SU-DHL-6 (cell line): ENCODE measurements around the gene BRICD5.

Experiments
- H2AFZ ChIP-seq: fragments of 200-600 bp; sonication (generic); 2 replicates; pipeline ENCODE4 v1.6.1; 2014; ENCODE audit warnings: low read depth, mild to moderate bottlenecking, moderate library complexity, mixed read lengths, antibody characterized with exemption, low read length; ENCODE audit not compliant: severe bottlenecking
- H3F3A ChIP-seq: fragments of 200-600 bp; shearing (Covaris generic); 2 replicates; pipeline ENCODE4 v1.6.0; 2016; ENCODE audit warnings: antibody characterized with exemption, mild to moderate bottlenecking; ENCODE audit not compliant: insufficient read depth
- H3K27ac ChIP-seq: fragments of 200-600 bp; sonication (generic); 2 replicates; pipeline ENCODE4 v1.5.1; 2016; ENCODE audit warnings: low read depth, mild to moderate bottlenecking, low read length, moderate library complexity, mixed read lengths
- H3K27me3 ChIP-seq: fragments of 200-600 bp; sonication (generic), shearing (Covaris generic); 2 replicates; pipeline ENCODE4 v1.6.0; 2014; ENCODE audit warnings: mild to moderate bottlenecking, low read length
- H3K36me3 ChIP-seq: fragments of 200-600 bp; sonication (generic); 2 replicates; pipeline ENCODE4 v1.6.1; 2014; ENCODE audit warnings: mild to moderate bottlenecking, low read length, mixed read lengths
- H3K4me2 ChIP-seq: fragments of 300-600, 200-600 bp; shearing (Covaris generic), sonication (generic); 2 replicates; pipeline ENCODE4 v1.6.0; 2014; ENCODE audit warnings: low read length, low read depth, mild to moderate bottlenecking; ENCODE audit not compliant: poor library complexity, severe bottlenecking
- H3K4me3 ChIP-seq: fragments of 200-600 bp; sonication (generic); 2 replicates; pipeline ENCODE4 v1.5.1; 2014; ENCODE audit warnings: antibody characterized with exemption, low read length, mild to moderate bottlenecking, mixed read lengths; ENCODE audit not compliant: insufficient read depth, poor library complexity, severe bottlenecking
- H3K79me2 ChIP-seq: fragments of 200-600 bp; sonication (generic); 2 replicates; pipeline ENCODE4 v1.6.1; 2014; ENCODE audit warnings: mild to moderate bottlenecking, low read length, moderate library complexity; ENCODE audit not compliant: insufficient read depth
- H3K9ac ChIP-seq: fragments of 200-600 bp; sonication (generic); 2 replicates; pipeline ENCODE4 v1.7.0; 2014; ENCODE audit warnings: mild to moderate bottlenecking, low read length
- H3K9me2 ChIP-seq: fragments of 200-600 bp; sonication (generic); replicated peaks from 2 replicates; pipeline ENCODE4 v1.6.1; 2014; ENCODE audit warnings: low read length; ENCODE audit not compliant: insufficient read depth
- H3K9me3 ChIP-seq: fragments of 200-600 bp; sonication (generic); 2 replicates; pipeline ENCODE4 v1.6.1; 2014; ENCODE audit warnings: low read length, mixed read lengths; ENCODE audit not compliant: insufficient read depth
- H4K20me1 ChIP-seq: fragments of 200-600 bp; sonication (generic); 2 replicates; pipeline ENCODE4 v1.6.1; 2014; ENCODE audit warnings: low read depth, mild to moderate bottlenecking, antibody characterized with exemption, low read length, moderate library complexity, mixed read lengths
- EZH2phosphoT487 ChIP-seq: fragments of 200-600 bp; sonication (generic), shearing (Covaris generic); conservative IDR thresholded peaks from 2 replicates; pipeline ENCODE4 v1.6.1; 2018; ENCODE audit warnings: mild to moderate bottlenecking, antibody characterized with exemption, low read length, moderate library complexity, mixed read lengths
- TF ChIP-seq, protein P1 (sequence below): fragments of 200-600 bp; sonication (generic); IDR thresholded peaks from one replicate; pipeline ENCODE4 v1.5.1; 2017; ENCODE audit warnings: antibody characterized with exemption, mild to moderate bottlenecking, low read length, moderate library complexity; ENCODE audit not compliant: insufficient read depth, poor library complexity, severe bottlenecking

BRICD5 gene

DNA sequence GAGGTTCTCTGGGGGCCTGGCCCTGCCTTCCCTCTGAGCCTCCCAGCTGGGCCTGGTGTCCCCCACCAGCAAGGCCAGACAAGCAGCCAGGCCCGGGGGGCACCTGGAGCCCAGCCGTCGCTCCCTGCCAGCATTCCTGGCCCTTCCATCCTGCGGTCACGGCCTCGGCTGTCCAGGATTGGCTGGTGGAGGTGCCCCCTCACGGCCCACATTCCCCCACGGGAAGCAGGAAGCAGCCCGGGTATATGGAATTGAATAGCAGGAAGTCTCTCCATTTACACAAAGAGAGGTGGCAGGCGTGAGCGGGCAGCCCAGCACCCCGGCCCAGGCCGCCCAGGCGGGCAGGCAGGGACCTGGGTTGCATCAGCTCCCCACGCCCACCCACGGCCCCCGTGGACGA is 40.6 kb downstream of the BRICD5 start:
- no peak overlapping the region for H3K9ac ChIP-seq
- no peak overlapping the region for H3K27ac ChIP-seq
- H3K9me2 ChIP-seq: no peaks in the 10 kb centered on the region
- H3K9me3 ChIP-seq: no peaks in the 10 kb centered on the region
- no peaks in the 10 kb centered on the region for H3K27me3 ChIP-seq
- no peak for TF ChIP-seq EZH2phosphoT487
- TF ChIP-seq, protein P1, sequence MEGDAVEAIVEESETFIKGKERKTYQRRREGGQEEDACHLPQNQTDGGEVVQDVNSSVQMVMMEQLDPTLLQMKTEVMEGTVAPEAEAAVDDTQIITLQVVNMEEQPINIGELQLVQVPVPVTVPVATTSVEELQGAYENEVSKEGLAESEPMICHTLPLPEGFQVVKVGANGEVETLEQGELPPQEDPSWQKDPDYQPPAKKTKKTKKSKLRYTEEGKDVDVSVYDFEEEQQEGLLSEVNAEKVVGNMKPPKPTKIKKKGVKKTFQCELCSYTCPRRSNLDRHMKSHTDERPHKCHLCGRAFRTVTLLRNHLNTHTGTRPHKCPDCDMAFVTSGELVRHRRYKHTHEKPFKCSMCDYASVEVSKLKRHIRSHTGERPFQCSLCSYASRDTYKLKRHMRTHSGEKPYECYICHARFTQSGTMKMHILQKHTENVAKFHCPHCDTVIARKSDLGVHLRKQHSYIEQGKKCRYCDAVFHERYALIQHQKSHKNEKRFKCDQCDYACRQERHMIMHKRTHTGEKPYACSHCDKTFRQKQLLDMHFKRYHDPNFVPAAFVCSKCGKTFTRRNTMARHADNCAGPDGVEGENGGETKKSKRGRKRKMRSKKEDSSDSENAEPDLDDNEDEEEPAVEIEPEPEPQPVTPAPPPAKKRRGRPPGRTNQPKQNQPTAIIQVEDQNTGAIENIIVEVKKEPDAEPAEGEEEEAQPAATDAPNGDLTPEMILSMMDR: no peak
- no peak overlapping the region for H3K4me3 ChIP-seq
- no peak overlapping the region for H3K4me2 ChIP-seq
- no peaks in the 10 kb centered on the region for H3F3A ChIP-seq
- no peak overlapping the region for H2AFZ ChIP-seq
- H4K20me1 ChIP-seq: no peaks in the 10 kb centered on the region
- H3K79me2 ChIP-seq: no peaks in the 10 kb centered on the region
- H3K36me3 ChIP-seq: no peaks in the 10 kb centered on the region

DNA sequence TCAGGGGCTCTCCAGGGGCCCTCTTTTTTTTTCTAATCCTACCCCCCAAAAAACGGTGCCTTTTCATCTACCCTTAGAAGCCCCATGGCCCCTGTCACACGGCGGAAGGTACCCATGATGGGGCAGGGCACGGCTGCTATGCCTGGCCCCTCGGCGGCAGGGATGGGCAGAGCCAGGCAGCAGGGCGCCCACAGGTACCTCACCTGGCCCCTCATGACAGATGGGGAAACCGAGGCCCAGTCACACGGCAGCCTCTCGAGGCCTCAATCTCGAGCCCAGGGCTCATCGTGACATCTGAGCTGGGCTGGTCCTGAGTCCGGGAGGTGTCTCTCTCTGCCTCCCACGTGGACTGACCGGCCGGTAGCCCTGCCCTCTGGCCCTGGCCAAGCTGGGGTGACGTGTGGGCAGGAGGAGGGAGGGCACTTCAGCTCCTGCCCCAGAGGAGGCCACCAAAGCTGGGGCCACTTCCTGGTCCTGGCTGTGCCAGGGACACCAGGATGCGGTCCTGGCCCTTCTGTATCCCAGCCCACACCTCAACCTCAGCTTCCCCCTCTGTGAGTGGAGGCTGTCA is 43.5 kb downstream of the BRICD5 start:
- H3K36me3 ChIP-seq: no peaks in the 10 kb centered on the region
- H2AFZ ChIP-seq: no peak overlapping the region
- no peaks in the 10 kb centered on the region for H3K27me3 ChIP-seq
- no peak overlapping the region for H3K4me3 ChIP-seq
- H3K9me3 ChIP-seq: no peaks in the 10 kb centered on the region
- peaks cover 22% of the 10 kb centered on the region for H3K79me2 ChIP-seq
- no peaks in the 10 kb centered on the region for H4K20me1 ChIP-seq
- no peak for TF ChIP-seq EZH2phosphoT487
- TF ChIP-seq, protein P1: no peak
- H3F3A ChIP-seq: no peaks in the 10 kb centered on the region
- no peaks in the 10 kb centered on the region for H3K9me2 ChIP-seq
- H3K27ac ChIP-seq: no peak overlapping the region
- no peak overlapping the region for H3K4me2 ChIP-seq
- no peak overlapping the region for H3K9ac ChIP-seq

DNA sequence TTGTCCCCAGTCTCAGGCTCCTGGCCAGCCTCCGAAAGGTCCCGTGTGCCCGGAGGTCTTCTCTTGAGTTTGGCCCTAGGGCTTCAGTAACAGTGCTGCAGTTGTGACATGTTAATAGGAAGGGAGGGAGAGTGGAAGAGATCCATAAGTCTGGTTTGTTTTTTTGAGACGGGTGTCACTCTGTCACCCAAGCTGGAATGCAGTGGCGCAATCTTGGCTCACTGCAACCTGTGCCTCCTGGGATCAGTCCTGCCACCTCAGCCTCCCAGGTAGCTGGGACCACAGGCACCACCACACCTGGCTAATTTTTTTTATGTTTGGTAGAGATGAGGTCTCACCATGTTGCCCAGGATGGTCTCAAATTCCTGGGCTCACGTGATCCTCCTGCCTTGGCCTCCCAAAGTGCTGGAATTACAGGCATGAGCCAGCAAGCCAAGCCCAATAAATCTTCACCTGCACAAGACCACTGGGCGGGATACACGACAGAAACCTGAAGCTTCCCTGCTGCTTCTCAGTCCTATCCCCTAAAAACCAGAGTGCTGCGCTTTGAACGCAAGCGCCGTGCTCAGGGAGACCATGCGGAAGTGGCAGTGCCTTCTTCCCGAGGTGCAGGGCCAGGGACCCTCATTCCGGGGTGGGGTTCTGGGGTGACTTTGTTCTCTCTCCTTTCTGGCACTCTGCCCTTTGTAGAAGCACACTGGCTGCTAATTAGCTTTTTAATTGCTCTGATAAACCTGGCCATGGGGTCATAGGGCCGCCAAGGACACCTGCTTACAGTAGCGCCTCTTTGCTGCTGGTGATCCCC is 44.2 kb downstream of the BRICD5 start:
- Histone ChIP-seq H3K79me2 (peaks cover 29% of the 10 kb centered on the region), H3K9me2 (no peaks in the 10 kb centered on the region), H3F3A (no peaks in the 10 kb centered on the region), H3K27me3 (no peaks in the 10 kb centered on the region), H3K27ac (no peak overlapping the region), H3K4me3 (no peak overlapping the region), H3K4me2 (no peak overlapping the region), H3K36me3 (no peaks in the 10 kb centered on the region), H4K20me1 (no peaks in the 10 kb centered on the region), H3K9ac (no peak overlapping the region), H3K9me3 (no peaks in the 10 kb centered on the region), H2AFZ (no peak overlapping the region)
- no peak for TF ChIP-seq EZH2phosphoT487
- TF ChIP-seq, protein P1: no peak
